ENCODE data around the gene MTA1.

MTA1 gene

DNA sequence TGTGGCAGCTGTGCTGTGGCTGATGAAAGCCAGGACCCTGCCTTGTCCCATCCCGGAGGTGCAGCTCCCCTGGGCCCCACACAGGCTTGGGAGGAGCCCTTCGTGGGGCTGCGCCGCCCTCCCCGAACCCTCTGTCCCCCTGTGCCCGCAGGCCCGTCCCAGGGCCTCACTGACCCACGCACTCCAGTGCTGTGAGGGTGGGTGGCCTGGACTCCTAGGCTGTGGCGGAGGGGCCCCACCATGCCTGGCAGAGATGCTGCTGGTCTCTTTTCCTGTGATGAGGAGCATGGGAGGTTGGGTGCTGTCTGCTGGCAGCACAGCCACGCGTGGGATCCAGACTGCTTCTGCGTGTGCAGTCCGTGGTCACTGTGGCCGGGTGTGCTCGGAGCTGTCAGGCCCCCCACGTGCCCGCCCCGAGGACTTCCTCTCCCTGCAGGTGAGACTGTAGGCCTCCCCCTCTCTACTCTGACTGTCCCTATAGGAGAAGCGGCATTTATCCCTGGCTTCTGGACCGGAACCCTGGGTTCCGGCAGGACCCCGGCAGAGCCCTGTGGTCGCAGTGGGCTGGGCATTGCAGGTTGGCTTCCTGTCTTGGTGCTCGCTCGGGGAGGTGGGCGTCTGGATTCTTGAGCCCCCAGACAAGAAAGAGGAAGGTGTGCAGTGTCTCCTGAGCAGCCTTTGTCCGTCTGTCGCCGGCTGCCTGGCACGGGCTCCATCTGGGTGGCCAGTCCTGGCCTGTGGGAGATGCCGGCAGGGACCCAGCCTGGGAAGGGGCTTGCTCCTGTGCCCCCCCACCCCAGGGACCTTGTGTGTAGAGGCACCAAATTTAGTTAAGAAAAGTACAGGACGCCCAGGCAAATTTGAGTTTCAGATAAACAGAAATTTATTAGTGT, 2.3 kb downstream of the MTA1 start:
- no peak for TF ChIP-seq CTCF (conservative IDR thresholded peaks at IDR 0.05; ENCODE audit: low read depth)
- no peak for DNase-seq (ENCODE audit: low spot score)
- CTCF ChIA-PET = interaction anchor here (1.0 kb wide), 1 partner anchor 26 kb away, joined by 4 read pairs; no protein-coding TSS in a partner anchor
- H3K27ac ChIP-seq = peak overlapping the region; percentile 80
- POLR2A ChIA-PET (ENCODE audit: low non-redundant PET) = no interaction called here

DNA sequence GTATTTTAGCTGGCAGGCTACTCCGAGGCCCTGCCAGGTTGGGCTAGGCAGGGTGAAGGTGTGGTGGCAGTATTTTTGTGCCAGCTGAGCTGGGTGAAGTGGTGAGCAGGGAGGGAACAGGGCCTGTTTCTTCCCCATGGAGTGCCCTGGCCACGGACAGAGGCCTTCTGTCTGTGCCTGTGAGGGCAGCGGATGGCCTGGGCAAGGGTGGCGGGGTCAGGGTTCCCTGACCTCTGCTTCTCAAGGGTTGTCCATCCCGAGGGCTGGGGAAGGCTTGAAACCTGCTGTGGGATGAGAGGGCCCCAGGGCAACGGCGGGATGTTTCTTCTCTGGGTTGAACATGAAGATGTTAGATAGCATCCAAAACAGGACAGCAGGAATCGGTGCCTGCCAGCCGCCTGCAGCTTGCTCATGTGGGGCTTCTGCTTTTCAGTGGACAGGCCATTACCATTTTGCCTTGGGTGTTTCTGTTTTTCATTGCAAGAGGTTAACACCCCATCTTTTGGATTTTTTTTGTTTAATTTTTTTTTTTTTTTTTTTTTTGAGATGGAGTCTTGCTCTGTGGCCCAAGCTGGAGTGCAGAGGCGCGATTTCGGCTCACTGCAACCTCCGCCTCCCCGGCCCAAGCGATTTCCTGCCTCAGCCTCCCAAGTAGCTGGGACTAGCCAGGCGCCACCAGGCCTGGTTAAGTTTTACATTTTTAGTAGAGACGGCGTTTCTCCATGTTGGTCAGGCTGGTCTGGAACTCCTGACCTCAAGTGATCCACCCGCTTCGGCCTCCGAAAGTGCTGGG, 3.3 kb downstream of the MTA1 start:
- TF ChIP-seq CTCF (conservative IDR thresholded peaks at IDR 0.05; ENCODE audit: low read depth) = no peak
- ChIA-PET POLR2A (ENCODE audit: low non-redundant PET) (no interaction called here), CTCF (interaction anchor here (0.7 kb wide), 1 partner anchor 9 kb away, joined by 3 read pairs; no protein-coding TSS in a partner anchor)
- H3K27ac ChIP-seq = peak overlapping the region; percentile 80
- DNase-seq (ENCODE audit: low spot score) = no peak

- peak overlapping the region; percentile 80 for H3K27ac ChIP-seq
- no peak for DNase-seq (ENCODE audit: low spot score)
- CTCF ChIA-PET = interaction anchor here (0.6 to 0.7 kb wide), 2 partner anchors 10 to 17 kb away, joined by 3 to 4 read pairs; no protein-coding TSS in a partner anchor
- POLR2A ChIA-PET (ENCODE audit: low non-redundant PET) = no interaction called here
- no peak for TF ChIP-seq CTCF (conservative IDR thresholded peaks at IDR 0.05; ENCODE audit: low read depth)
Measured at GRCh38 chr14:105423488-105424195, 4.0 kb downstream of the MTA1 start.

GRCh38 chr14:105424861-105425260, 5.2 kb downstream of the MTA1 start:
- DNase-seq (ENCODE audit: low spot score) = no peak
- H3K27ac ChIP-seq = peak overlapping the region; percentile 80
- no peak for TF ChIP-seq CTCF (conservative IDR thresholded peaks at IDR 0.05; ENCODE audit: low read depth)
- POLR2A ChIA-PET (ENCODE audit: low non-redundant PET) = no interaction called here
- CTCF ChIA-PET = no interaction called here

DNA sequence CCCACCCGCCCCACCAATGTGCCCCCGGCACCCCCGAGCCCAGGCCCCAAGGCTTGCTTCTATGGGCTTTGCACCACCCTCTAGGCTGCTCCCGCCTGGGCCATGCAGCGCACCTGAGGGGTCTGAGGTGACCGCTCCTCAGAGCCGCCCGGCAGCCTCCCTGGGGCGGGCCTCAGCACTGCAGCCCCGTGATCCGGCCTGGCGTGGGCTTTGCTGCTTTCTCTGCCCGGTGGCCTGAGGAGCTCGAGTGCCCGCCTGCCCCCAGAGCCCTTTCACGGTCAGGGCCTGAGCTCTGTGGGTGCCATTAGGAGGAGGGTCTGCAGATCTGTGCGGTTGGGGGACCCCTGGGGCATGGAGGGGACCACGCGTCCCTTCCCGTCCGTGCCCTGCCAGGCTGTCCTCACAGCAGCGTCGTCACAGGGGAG, 6.2 kb downstream of the MTA1 start:
- no peak for DNase-seq (ENCODE audit: low spot score)
- POLR2A ChIA-PET (ENCODE audit: low non-redundant PET) = no interaction called here
- peak overlapping the region; percentile 80; the same call in 1 of the 2 replicates for H3K27ac ChIP-seq
- CTCF ChIA-PET = no interaction called here
- TF ChIP-seq CTCF (conservative IDR thresholded peaks at IDR 0.05; ENCODE audit: low read depth) = no peak
